T-helper 17 cell (primary cell): ENCODE measurements around the gene HEATR5A. TPM values are rescaled to one million over a fixed set of nuclear protein-coding genes. Genes with fewer than 3 reads are reported as not detected.
"Not testable (repeated sequence)": the region's sequence is repeated elsewhere in the genome, so short reads cannot be mapped to it uniquely, and the experiment has no call there.

Experiments
- ATAC-seq: fragments of 150-1000 bp; cut with Tn5 transposase; 2 replicates; pipeline ENCODE4 v1.10.0; 2021; ENCODE audit warnings: mild to moderate bottlenecking, moderate library complexity
- DNase-seq, 3 donors: peaks; one replicate each; pipeline versions ENCODE4 v3.0.0 to v3.0.0-alpha.2; 2020 to 2021
- H3K9me3 ChIP-seq: one replicate; pipeline ENCODE4 v1.7.0; 2013; ENCODE audit warnings: low read length, mild to moderate bottlenecking; ENCODE audit not compliant: control insufficient read depth, poor library complexity, severe bottlenecking
- H3K27ac Mint-ChIP-seq: one replicate; pipeline ENCODE4 v1.8.0; 2022; ENCODE audit warnings: mild to moderate bottlenecking, moderate library complexity, mixed read lengths
- H3K27me3 Mint-ChIP-seq: one replicate; pipeline ENCODE4 v1.8.0; 2022; ENCODE audit warnings: mixed read lengths
- H3K36me3 Mint-ChIP-seq: one replicate; pipeline ENCODE4 v1.8.0; 2022; ENCODE audit warnings: low read depth, mixed read lengths
- H3K4me1 Mint-ChIP-seq: one replicate; pipeline ENCODE4 v1.8.0; 2022; ENCODE audit warnings: mild to moderate bottlenecking, mixed read lengths
- H3K4me3 Mint-ChIP-seq: one replicate; pipeline ENCODE4 v1.8.0; 2022; ENCODE audit warnings: mild to moderate bottlenecking, moderate library complexity, mixed read lengths
- total RNA-seq, 4 donors: library from RNA in 2 of 4; stranded (reverse) in 2 of 4; gene quantifications; one replicate each; pipeline ENCODE4 v1.2.3 and lab custom pipeline; 2022 to 2026

Gene HEATR5A
- total RNA-seq, 2 donors from 2014 or later, result 7.9 to 8.3 TPM

- Mint-ChIP-seq H3K27ac (peak overlapping the region; percentile 60), H3K4me3 (no peak overlapping the region), H3K4me1 (peaks cover 6% of the 10 kb centered on the region), H3K27me3 (no peaks in the 10 kb centered on the region), H3K36me3 (peaks cover 7% of the 10 kb centered on the region)
- ATAC-seq, result no peak
- H3K9me3 ChIP-seq, result no peaks in the 10 kb centered on the region
- DNase-seq, result no peak
These were observed 125.5 kb downstream of the HEATR5A start for GRCh38 chr14:31294746-31295405.

GRCh38 chr14:31292937-31293616 is 127.3 kb downstream of the HEATR5A start:
- H3K4me1 Mint-ChIP-seq, result peaks cover 3% of the 10 kb centered on the region
- H3K4me3 Mint-ChIP-seq, result no peak overlapping the region
- no peak overlapping the region for H3K27ac Mint-ChIP-seq
- ATAC-seq (no peak), DNase-seq (no peak)
- no peaks in the 10 kb centered on the region for H3K27me3 Mint-ChIP-seq
- no peaks in the 10 kb centered on the region for H3K9me3 ChIP-seq
- H3K36me3 Mint-ChIP-seq, result no peaks in the 10 kb centered on the region

GRCh38 chr14:31291210-31291609 is 129.1 kb downstream of the HEATR5A start:
- ATAC-seq (no peak), DNase-seq (no peak)
- H3K9me3 ChIP-seq, result no peaks in the 10 kb centered on the region
- Mint-ChIP-seq H3K27me3 (no peaks in the 10 kb centered on the region), H3K4me1 (peaks cover 3% of the 10 kb centered on the region), H3K36me3 (no peaks in the 10 kb centered on the region), H3K4me3 (no peak overlapping the region), H3K27ac (peak overlapping the region; percentile 66)

GRCh38 chr14:31287294-31287972 is 132.9 kb downstream of the HEATR5A start:
- peaks cover 3% of the 10 kb centered on the region for H3K4me1 Mint-ChIP-seq
- ATAC-seq (no peak), DNase-seq (no peak)
- no peak overlapping the region for H3K27ac Mint-ChIP-seq
- H3K4me3 Mint-ChIP-seq, result no peak overlapping the region
- no peaks in the 10 kb centered on the region for H3K9me3 ChIP-seq
- H3K27me3 Mint-ChIP-seq, result no peaks in the 10 kb centered on the region
- no peaks in the 10 kb centered on the region for H3K36me3 Mint-ChIP-seq

- H3K4me1 Mint-ChIP-seq, result peaks cover 3% of the 10 kb centered on the region
- H3K27ac Mint-ChIP-seq, result no peak overlapping the region
- no peaks in the 10 kb centered on the region for H3K9me3 ChIP-seq
- no peaks in the 10 kb centered on the region for H3K27me3 Mint-ChIP-seq
- peak; percentile 47 for ATAC-seq
- peak in 1 of 3 donors; percentile 6 for DNase-seq
- H3K4me3 Mint-ChIP-seq, result no peak overlapping the region
- no peaks in the 10 kb centered on the region for H3K36me3 Mint-ChIP-seq
These were observed 133.7 kb downstream of the HEATR5A start for GRCh38 chr14:31286456-31287293.

- H3K27ac Mint-ChIP-seq, result no peak overlapping the region
- H3K9me3 ChIP-seq, result no peaks in the 10 kb centered on the region
- H3K36me3 Mint-ChIP-seq, result no peaks in the 10 kb centered on the region
- no peaks in the 10 kb centered on the region for H3K27me3 Mint-ChIP-seq
- ATAC-seq, result no peak
- no peak overlapping the region for H3K4me3 Mint-ChIP-seq
- H3K4me1 Mint-ChIP-seq, result no peaks in the 10 kb centered on the region
- no peak for DNase-seq
These were observed 136.6 kb downstream of the HEATR5A start for GRCh38 chr14:31283578-31284252.

- no peaks in the 10 kb centered on the region for H3K36me3 Mint-ChIP-seq
- no peaks in the 10 kb centered on the region for H3K27me3 Mint-ChIP-seq
- ATAC-seq, result no peak
These were observed 137.2 kb downstream of the HEATR5A start for GRCh38 chr14:31283153-31283552.

GRCh38 chr14:31280871-31281220 is 139.5 kb downstream of the HEATR5A start:
- no peak overlapping the region for H3K27ac Mint-ChIP-seq
- ATAC-seq, result no peak
- no peaks in the 10 kb centered on the region for H3K36me3 Mint-ChIP-seq
- H3K27me3 Mint-ChIP-seq, result no peaks in the 10 kb centered on the region
- no peaks in the 10 kb centered on the region for H3K4me1 Mint-ChIP-seq
- DNase-seq, result no peak
- H3K4me3 Mint-ChIP-seq, result no peak overlapping the region
- no peaks in the 10 kb centered on the region for H3K9me3 ChIP-seq

More at GRCh38 chr14:31283153-31283552, 137.2 kb downstream of the HEATR5A start:
- DNase-seq, result no peak
- no peaks in the 10 kb centered on the region for H3K9me3 ChIP-seq
- H3K4me3 Mint-ChIP-seq, result no peak overlapping the region
- H3K27ac Mint-ChIP-seq, result no peak overlapping the region
- no peaks in the 10 kb centered on the region for H3K4me1 Mint-ChIP-seq

- no peak overlapping the region for H3K27ac Mint-ChIP-seq
- no peak for ATAC-seq
- H3K27me3 Mint-ChIP-seq, result no peaks in the 10 kb centered on the region
These were observed 140.0 kb downstream of the HEATR5A start for GRCh38 chr14:31280132-31280870.

GRCh38 chr14:31278883-31279282 is 141.5 kb downstream of the HEATR5A start:
- no peak overlapping the region for H3K27ac Mint-ChIP-seq

More at GRCh38 chr14:31280132-31280870, 140.0 kb downstream of the HEATR5A start:
- no peaks in the 10 kb centered on the region for H3K36me3 Mint-ChIP-seq
- DNase-seq, result no peak
- no peaks in the 10 kb centered on the region for H3K9me3 ChIP-seq
- no peak overlapping the region for H3K4me3 Mint-ChIP-seq
- H3K4me1 Mint-ChIP-seq, result no peaks in the 10 kb centered on the region

GRCh38 chr14:31277085-31277484 is 143.3 kb downstream of the HEATR5A start:
- H3K27ac Mint-ChIP-seq, result no peak overlapping the region
- no peak for DNase-seq
- no peaks in the 10 kb centered on the region for H3K27me3 Mint-ChIP-seq
- H3K4me1 Mint-ChIP-seq, result peaks cover 5% of the 10 kb centered on the region
- H3K36me3 Mint-ChIP-seq, result no peaks in the 10 kb centered on the region
- H3K9me3 ChIP-seq, result no peaks in the 10 kb centered on the region
- ATAC-seq, result no peak
- H3K4me3 Mint-ChIP-seq, result no peak overlapping the region

More at GRCh38 chr14:31278883-31279282, 141.5 kb downstream of the HEATR5A start:
- no peaks in the 10 kb centered on the region for H3K27me3 Mint-ChIP-seq
- no peak for ATAC-seq
- no peak for DNase-seq
- no peak overlapping the region for H3K4me3 Mint-ChIP-seq
- H3K4me1 Mint-ChIP-seq, result peaks cover 4% of the 10 kb centered on the region
- no peaks in the 10 kb centered on the region for H3K36me3 Mint-ChIP-seq
- H3K9me3 ChIP-seq, result no peaks in the 10 kb centered on the region

- not testable (repeated sequence) for H3K27ac Mint-ChIP-seq, H3K4me1 Mint-ChIP-seq, H3K27me3 Mint-ChIP-seq, H3K36me3 Mint-ChIP-seq, H3K9me3 ChIP-seq, DNase-seq, ATAC-seq, H3K4me3 Mint-ChIP-seq
These were observed 143.9 kb downstream of the HEATR5A start for GRCh38 chr14:31276417-31276816.
